Stomach (tissue), 4 donors: ENCODE results near the gene NPAS3.

ENCODE experiments used
- CTCF ChIP-seq, 7 experiments: fragments of 450-650 bp in 4 of 7; fragments of 200-600 bp in 3 of 7; sonication (generic) in 3 of 7; IDR thresholded peaks; one replicate each; pipeline ENCODE4 v1.5.1; 2016 to 2019; ENCODE audit warnings: antibody characterized with exemption in 7 of 7, control low read depth in 2 of 7, mild to moderate bottlenecking in 1 of 7
- EP300 ChIP-seq: sonication (generic); formaldehyde crosslinking; IDR thresholded peaks from one replicate; pipeline ENCODE4 v1.6.1; 2017; ENCODE audit warnings: antibody characterized with exemption

DNA sequence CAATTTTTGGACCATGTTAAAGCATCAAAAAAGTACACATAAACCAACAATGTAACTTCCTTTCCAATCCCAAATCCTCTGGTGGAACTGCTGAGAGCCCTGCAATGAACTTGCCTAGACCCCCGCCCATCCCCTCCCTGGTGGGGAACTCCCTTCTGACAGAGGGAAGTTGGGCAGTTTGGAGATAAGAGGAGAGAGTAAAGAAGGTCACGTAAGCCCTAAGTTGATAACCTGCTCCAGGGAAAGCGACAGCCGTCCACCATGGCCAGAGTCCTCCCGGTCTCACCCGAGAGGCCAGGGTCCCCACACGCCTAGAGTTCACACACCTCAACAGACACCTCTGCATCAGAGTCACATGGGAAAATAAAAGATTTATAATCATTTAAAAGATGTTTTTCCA, 873.5 kb downstream of the NPAS3 start:
- TF ChIP-seq CTCF (IDR thresholded peaks at IDR 0.05) = no peak
- no peak for TF ChIP-seq EP300
